HG03097 (cell line): Measurements from ENCODE around the gene PTPRM.

Experiments used
- ATAC-seq: cut with Tn5 transposase; IDR thresholded peaks from one replicate; pipeline ENCODE4 v1.9.1; 2021; ENCODE audit not compliant: unreplicated experiment, low FRiP score

Gene PTPRM

DNA sequence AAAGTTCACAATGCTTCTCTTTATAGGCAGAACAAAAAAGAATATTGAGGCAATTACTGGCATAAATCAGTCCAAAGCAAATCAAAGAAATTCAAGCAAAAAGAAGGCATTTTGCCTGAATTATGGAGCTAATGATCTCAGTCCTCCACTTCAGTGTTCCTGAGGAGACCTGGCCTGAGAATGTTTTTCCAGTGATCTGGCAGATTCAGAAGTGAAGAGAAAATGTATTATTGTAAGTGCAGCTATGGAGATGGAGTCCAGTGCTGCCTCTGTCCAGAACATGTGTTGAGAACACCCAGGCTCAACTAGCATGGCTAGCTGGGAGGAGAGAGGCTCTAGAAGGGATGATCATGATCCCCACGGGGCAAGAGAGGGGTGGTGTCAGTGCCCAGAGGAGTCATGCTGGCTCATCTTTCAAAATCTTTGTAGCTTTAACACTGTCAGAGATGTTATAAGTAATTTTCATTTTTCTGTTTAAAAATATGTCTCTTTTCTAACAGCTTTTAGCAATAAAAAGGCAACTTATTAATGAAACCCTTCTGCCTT is 675.1 kb downstream of the PTPRM start:
- no peak for ATAC-seq

DNA sequence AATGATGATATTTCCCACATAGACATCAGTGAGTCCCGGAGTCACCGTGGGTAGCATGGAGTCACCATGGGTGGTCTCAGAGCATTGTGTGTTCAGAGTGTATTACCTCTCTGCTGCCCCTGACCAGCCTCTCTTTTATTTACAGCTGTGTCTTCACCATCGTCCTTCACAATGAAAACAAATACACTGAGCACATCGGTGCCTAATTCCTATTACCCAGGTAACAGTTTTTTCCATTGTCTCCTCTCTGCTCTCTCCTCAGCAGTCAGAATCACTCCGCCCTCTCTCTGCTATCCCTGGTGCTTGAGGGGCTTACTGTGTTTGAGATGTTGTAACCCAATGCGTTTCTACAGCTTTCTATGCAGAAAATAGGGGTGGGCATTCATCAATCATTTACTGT is 680.6 kb downstream of the PTPRM start:
- ATAC-seq: no peak

DNA sequence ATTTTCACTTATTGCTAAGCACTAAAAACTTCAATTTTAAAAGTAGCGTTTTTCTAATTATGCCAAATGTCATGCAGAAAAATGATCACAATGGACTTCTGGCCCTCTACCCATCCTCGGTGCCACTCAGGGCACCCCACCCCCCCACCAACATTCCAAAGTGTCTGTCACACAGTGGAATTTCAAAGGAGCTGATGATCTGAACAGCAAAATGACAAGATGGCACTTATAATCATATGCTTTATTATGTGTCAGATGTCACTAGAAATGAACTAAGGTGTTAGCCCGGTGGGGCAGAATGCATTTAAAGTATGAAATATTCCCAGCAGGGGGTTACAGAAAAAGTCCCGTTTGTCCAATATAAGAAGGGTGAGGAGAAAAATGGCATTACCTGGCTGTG is 681.5 kb downstream of the PTPRM start:
- no peak for ATAC-seq

DNA sequence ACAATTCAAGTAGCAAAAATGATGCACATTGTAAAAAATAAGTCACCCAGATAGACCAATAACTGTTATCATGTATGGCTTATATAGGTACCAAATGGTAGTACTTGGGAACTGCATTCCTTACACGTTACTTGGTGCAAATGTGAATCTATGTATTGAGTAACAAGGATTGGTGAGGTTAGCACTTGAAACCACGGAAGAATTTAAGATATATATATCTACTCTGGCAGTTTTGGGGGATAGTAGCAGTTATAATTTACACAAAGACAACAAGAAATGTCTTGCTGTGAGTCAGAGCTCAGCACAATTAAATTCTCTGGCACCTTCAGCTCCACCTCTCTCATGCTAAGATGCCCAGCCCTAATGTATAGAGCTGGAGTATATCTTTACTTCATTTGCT is 682.7 kb downstream of the PTPRM start:
- ATAC-seq: no peak

DNA sequence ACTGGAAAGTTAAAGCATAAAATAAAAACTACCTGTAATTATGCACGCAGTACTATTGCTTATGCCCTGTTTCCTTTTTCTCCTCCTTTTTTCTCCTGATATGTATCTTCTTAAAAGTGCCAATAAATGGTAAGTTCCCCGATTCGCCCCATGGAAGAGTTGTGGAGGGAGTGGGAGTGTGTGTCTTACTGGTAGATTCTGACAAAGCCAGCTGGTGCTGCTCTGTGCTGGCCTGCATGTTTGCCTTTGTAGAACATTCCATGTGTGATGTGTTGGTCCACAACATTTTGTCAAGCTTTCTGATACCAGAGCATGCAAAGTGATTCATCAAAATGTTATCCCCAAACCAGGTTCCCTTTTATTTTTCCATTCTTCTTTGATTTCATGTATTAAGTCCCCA is 685.3 kb downstream of the PTPRM start:
- no peak for ATAC-seq

DNA sequence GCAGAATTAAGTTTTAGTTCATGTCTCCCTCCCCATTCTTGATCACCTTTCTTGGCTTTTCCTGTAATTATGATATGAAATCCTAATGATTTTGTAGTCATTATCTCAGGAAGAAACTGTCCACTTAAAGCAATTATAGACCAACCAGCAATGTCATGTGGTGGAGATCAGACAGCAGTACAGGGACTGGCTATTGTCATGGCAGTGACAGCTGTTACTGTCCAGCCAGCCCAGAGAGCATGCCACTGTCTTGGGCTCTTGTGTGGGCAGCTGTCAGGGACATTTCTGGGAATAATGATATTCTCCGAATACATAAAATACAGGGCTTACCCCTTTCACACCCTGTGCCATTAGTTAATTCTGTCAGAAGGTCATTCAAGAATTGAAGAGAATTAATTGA is 686.8 kb downstream of the PTPRM start:
- no peak for ATAC-seq

DNA sequence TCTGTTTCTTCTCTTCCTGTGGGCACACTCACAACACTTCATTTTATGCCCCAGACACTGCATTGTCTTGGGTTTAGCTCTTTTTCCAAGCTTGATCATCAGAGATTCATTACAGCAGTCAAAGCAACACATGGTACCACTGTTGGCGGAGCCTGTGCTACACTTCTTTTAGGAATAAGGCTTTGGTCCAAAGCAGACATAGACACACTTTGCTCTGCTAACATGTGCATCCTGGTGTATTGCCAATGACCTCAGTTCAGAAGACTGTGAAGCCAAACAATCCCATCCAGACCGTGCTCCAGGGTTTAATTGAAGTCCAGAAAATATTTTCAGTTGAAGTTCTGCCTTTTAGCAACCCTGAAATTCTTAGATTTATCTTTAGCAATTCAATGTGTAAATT is 687.5 kb downstream of the PTPRM start:
- no peak for ATAC-seq

DNA sequence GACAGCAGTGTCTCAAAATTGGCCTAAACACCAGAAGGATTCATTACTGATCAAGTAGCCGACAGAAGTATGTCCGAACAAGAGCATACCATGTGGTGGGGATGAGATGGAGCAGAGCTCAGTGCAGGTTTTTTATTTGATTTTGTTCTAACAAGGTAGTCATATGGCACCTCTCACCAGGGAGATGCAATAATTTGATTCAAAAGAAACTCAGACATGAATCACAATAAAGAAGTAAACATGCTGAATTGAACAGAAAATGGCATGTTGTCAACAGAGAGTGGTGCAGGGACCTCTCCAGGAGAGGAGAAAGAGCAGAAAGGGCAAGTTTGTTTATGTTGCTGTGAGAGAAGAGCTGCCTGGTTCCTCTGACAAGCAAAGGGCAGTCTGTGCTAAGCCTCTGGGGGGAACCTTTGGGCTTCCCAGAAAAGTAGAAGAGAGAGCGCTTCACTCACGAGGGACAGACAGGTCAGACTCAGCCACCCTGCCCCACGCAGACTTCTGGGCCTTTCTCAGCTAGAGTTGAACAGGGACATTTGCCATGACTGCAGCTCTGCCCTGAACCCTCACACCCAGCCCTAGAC is 690.8 kb downstream of the PTPRM start:
- ATAC-seq: no peak

DNA sequence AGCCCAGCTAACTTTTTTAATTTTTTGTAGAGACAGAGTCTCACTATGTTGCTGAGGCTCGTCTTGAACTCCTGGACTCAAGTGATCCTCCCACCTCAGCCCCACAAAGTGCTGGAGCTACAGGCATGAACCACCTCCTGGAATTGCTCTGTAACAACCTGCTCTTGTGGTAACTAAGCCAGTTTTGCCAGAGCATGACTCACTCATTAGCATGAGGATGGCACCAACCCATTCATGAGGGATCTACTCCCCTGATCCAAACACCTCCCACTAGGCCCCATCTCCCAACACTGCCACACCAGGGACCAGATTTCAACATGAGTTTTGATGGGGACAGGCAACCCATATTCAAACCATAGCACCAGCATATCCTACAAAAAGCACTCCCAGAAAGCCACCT is 693.2 kb downstream of the PTPRM start:
- ATAC-seq: no peak

DNA sequence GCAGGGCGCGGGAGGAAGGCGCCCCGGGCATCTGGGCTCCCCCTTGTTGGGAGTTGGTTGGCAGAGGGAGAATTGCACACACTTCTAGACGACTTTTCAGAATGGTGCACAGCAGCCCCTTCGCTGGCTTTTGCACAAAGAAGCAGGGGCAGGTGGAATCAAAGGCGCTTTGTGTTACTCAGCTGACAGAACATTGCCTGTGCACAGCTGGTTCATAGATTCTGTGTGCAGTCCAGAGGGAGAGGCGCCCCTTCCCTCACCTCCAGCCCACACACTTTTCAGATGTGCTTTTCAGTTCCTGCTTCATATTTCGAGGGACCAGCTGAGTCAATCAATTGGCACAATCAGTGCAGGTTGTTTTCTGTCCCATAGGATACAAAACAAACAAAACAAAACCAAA is 693.7 kb downstream of the PTPRM start:
- ATAC-seq: no peak

DNA sequence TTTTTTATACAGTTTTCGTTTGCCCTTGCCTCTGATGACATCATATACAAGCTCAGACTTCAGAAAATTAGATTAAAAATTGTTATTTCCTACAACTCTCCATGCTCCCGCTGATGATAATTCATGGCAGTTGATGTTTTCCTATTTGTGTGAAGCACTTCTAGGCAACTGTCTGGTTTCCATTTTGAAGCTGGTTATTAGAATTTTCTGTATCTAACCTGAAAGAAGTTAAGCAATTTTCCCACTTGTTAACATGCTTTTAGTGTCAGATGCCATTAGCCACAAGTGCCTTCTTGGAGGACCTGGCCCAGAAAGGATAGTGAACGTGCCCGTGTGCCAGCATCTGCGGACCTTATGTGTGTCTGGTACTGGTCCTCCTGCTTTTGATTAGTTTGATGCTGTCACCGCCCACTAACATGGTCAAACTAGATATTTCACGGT is 694.6 kb downstream of the PTPRM start:
- no peak for ATAC-seq

DNA sequence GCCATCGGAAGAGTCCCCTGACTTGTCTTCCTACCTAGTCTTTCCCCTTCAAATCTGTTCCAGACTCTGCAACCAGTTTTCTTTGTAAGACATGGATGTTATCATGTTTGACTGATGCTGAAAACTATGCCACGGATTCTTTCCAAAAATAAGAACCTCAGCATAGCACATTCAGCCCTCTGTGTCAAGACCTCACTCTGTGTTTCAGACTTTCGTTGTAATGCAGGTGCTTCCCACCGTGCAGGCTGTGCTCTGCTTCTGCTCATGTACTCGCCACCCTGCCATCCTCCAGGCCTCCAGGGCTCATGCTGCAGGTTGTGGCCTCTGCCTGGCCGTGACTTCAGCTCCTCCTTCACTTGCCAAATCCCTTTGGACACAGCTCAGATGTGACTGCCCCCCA is 695.1 kb downstream of the PTPRM start:
- ATAC-seq: no peak

DNA sequence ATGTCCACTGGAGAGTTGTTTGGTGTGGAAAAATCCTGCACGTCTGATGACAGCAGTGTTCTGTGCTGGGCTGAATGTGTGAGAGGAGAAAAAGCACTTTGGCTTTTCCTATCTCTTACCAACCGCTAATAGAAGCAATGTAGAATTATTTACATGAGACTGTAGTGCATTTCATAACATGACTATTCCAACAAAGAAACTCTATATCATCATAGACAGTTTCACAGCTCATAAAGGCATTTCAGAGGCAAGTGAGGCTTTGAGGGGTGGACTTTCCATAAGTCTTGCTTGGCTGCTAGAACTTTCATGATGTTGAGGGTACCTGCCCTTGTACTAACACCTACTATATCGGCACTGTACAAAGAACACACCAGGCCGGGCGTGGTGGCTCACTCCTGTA is 697.0 kb downstream of the PTPRM start:
- ATAC-seq: no peak

DNA sequence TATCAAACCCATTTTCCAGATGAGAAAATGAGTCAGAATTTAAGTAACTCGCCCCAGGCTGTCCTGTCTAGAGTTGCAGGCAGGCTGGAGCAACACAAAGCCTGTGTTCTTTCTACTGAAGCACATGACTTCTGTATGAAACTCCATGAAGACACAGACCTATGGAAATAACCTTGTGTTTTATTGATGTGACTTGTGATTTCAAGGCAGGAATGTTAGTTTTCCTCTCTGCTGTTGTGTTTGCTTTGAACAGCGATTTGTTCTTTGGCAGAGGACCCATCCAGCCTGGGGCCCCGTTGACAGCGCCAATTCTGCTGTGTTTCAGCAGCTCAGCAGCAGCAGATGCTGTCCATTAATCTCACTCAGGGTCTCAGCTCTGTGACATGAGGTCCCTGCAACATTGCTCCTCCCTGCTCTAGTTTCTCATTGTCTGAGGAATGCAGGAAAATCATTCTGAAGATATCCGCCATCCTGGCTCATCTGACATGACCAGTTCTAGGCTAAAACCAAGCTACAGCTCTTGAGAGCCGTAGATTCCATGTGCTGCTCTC is 697.8 kb downstream of the PTPRM start:
- ATAC-seq: no peak

DNA sequence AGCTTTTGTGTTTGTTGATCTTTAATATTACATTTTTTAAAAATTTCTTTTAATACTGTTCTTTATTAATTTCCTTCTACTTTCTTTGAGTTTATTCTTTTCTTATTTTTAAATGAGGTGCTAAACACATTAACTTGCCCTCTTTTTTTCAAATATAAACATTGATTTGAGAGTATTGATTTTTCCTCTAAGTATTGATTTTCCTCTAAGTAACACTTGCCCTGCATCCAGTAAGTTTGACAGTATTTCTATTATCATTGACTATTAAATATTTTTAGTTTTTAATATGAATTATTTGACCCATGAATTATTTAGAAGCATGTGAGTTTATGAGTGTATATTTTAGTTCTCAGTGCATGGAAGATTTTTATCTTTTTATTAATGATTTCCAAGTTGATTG is 705.1 kb downstream of the PTPRM start:
- ATAC-seq: no peak

DNA sequence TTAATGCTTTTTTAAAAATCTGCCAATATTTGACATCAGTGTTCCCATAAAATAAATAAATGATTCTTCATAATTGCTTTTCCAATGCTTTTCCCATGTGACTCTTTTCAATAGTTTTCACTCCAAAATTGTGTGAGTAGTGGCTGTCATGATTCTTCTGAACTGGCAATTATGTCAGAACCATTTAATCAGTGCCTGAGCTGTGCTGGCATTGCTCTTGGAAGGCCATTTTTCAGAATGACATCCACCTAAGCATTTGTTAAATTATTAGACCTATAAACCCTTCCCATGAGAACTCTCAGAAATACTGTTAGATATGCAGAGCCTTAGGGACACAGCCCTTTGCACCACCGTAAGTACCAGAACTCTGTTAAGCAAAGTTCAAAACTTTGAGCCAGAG is 707.3 kb downstream of the PTPRM start:
- no peak for ATAC-seq

DNA sequence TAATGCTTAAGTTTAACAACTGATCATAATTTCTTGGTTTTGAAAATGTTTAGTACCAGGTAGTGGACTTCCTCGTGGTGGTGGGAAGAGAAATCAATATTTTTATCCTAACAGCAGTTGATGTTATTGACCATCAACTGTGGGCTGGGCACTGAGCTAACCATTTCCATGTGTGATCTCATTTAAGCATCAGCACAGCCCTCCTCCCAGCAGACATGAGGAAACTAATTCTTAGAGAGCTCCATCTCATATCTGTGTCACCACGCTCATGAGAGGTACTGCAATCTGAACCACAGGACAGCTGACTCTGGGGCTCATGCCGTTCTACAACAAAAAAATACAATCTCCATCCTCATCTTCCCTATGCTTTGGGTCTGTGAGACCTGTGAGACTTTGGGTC is 709.3 kb downstream of the PTPRM start:
- ATAC-seq: no peak

DNA sequence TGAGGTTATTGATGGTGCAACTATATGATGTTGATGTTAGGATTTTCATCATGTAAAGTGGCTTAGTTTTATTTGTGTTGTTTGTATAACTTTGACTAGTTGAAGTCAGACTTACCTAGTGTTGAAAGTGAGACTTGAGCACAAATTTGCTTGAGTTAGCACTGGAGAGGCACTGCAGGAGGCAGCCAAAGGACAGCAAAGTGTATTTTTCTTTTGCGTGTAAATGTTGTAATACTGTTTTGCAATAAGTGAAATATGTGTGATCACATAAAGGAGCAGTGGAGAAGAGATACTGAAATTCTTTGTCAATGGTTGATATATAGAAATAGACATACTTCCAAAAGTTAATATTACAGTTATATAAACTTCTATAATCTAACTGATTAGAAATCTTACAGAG is 710.2 kb downstream of the PTPRM start:
- no peak for ATAC-seq

DNA sequence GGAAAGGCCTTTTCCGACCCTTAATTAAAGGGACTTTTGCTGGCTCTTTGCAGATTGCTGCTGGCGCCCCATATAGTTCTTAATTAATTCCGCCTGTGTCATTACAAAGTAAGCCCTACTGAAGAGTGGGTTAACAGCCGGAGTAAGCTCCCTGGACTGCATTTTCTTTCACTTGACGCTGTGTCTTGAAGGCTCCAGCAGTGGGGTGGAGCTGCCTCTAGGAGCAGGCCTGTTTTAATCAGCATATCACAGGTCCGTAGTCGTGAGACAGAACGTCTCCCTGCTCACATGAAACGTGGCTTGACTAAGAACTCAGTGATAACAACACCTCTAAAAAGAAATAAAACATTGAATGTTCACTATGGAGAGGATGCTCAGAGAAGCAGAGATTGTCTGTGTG is 712.2 kb downstream of the PTPRM start:
- ATAC-seq: no peak

DNA sequence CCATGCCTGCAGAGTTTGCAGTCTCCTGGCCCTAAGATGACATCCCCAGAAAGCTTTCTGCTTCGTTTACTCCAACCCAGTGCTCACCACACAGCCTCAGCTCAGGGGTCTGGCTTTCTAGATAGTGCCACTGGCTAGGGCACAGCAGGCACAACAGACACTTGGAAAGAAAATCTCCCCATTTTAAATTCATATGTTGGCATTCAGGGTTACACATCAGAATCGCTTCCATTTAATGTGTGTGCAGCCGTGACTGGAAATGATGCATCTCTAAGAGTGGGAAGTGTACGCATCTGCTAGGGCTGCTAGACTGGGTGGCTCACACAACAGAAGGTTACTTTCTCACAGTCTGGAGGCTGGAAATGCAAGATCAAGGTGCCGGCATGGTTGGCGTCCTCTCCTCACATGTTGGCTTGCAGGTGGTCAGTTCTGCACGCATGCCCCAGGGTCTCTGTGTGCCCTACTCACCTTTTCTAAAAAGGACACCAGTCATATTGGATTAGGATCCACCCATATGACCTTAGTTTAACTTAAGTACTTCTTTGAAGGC is 712.7 kb downstream of the PTPRM start:
- no peak for ATAC-seq

DNA sequence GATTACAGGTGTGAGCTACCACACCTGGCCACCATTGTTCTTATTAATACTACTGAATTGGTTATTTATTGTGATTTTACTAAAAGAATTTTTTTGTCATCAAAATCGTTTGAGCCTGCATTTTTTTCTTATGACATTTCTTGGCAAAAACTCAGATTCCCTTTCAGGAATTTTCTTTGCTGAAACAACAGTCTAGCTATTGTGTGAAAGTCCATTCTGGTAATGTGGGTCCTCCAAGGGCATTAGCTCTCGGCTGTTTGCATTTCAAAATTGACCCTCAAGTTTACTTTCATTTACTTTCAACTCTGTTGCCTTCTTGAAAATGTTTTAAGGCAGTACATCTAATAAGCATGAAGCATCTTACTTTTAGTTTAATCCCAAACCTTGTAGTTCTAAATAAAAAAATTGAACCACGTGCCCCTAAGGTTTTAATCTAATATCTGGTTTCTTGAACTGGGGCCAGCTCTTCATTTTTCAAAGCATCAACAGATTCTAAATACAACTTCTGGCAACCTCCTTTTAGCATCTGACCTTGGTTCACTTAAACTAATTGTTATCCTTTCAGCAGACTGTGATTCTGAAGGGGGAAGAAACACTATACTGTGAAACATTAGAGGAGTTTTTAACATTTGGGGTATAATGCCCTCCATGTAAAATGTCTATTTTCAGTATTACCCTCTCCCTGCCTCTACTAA is 716.9 kb downstream of the PTPRM start:
- ATAC-seq: no peak

DNA sequence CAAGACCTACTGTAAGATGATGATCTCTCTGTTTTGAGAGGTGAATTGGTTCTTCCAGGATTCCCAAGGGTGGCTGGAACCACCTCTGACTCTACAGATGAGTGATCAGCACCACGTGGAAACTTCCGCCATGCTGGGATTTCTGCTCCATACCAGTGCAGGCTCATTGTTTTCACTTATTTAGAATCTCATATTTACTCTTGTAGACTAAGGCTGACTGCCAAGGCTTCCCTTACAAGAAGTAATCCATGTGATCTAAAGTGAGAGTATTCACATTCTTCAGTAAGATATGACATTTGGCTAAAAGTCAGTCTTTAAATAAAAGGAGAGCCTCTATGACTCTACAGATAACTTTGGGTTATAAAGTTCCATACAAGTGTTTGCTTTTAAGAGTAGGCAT is 719.2 kb downstream of the PTPRM start:
- ATAC-seq: no peak
